GM18861 (cell line): Measurements from ENCODE around the gene CACNA2D1.

ENCODE experiments used
- ATAC-seq: cut with Tn5 transposase; IDR thresholded peaks from one replicate; pipeline ENCODE4 v1.9.1; 2021; ENCODE audit not compliant: unreplicated experiment

The CACNA2D1 gene

GRCh38 chr7:82126576-82126975 is 317.0 kb downstream of the CACNA2D1 start:
- ATAC-seq = no peak

DNA sequence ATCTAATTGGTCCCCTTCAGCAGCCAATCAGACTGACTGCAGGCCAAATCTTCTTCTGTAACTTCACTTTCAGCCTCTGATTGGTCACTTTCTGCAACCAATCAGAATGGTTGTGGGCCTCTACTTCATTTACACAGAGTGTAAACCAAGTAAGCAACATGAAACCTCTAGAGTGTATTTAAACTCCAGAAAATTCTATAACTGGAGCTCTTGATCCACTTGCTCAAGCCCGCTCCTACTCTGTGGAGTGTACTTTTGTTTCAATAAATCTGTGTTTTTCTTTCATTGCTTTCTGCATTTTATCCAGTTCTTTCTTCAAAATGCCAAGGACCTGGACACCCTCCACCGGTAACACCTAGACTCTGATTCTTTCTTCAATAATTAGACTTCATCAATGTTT is 319.1 kb downstream of the CACNA2D1 start:
- ATAC-seq = no peak

GRCh38 chr7:82122275-82122674 is 321.3 kb downstream of the CACNA2D1 start:
- no peak for ATAC-seq

DNA sequence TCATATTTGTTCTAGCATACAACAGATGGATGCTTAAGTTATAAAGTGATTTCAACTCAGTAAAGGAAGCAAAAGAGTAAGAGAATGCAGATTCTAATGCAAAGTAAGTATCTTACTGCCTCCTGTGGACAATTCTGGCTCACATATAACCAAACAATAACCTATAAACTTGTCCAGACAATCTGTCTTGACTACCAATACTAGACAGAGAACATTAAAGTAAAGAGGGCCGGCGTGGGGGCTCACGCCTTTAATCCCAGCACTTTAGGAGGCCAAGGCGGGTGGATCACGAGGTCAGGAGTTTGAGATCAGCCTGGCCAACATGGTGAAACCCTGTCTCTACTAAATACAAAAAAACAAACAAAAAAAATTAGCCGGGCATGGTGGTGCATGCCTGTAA is 329.3 kb downstream of the CACNA2D1 start:
- ATAC-seq = no peak

DNA sequence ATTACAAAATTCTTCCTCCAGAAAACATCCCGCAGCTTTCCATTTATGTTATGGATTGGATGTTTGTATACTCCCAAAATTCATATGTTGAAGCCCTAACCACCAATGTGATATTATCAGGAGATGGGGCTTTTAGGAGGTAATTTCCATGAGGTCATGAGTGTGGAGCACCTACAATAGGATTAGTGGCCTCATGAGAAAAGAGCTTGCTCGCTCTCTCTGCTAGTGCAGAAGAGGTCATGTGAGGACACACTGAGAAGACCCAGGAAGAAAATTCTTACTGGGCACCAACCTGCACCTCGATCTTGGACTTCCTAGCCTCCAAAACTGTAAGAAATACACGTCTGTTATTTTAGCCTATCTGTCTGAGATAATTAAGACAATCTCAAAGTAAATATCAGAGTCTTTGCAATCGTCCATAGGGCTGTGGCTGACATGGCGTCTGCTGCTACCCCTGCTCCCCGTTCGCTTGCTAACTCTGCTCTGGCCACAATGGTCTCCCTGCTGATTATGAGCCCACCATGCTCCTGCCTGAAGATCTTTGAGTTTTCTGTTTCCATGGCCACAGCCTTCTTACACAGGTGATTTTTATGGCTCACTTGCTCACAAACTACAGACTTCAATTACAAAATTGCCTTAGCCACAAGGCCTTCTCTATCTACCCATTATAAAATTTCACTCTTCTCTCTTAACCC is 333.3 kb downstream of the CACNA2D1 start:
- no peak for ATAC-seq

DNA sequence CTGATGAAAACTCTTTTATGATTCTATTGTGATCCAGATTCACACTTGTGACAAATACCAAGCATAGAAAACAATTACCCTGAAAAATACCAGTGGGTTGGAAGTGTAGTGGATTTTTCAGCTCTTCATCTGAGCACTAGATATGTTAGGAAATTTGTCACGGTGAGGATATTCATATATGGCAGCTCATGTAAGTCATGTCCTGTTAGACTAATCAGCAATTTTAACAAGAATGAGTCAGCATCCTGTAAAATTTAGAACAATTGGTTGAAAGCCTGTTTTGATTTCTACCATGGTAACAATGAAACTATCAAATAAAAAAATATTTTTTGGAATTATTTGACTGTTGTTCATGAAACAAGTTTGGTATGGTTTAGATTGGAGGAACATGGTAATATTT is 334.3 kb downstream of the CACNA2D1 start:
- ATAC-seq = no peak

- ATAC-seq = no peak
Observed at GRCh38 chr7:82106201-82106600, 337.4 kb downstream of the CACNA2D1 start.

DNA sequence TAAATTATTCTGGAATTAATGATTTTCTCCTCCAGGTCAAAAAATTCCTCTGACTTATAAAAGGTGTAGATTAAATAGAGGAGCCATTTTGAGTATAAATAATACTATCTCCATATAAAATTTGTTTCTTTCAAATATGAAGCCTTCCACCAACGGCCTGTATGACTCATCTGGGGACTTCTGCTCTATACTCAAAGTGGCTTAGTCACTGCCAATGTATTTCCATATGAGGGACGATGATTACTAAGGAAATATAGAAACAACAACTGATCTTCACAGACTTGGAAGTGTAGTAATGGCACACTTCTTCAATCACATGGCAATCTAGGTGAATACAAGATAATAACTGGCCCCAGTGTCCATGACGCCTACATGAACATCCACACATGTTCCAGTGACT is 338.1 kb downstream of the CACNA2D1 start:
- no peak for ATAC-seq

DNA sequence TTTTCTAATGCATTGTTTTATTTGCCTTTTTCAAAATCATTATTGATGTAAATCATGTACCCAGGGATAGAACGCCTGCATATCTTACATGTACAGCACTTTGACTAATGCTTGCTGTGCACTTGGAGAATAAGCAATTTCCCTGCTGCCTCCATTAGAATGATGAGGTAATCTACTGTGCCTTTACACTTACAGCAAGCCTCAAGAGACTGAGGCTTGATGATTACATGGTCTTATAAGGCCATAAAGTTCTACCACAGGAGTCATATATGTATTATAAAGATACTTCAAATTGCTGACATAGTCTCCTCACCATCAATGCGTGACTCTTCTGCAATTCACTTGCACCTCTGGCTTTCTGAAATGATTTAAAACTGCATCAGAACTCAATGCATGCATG is 345.2 kb downstream of the CACNA2D1 start:
- ATAC-seq = no peak

DNA sequence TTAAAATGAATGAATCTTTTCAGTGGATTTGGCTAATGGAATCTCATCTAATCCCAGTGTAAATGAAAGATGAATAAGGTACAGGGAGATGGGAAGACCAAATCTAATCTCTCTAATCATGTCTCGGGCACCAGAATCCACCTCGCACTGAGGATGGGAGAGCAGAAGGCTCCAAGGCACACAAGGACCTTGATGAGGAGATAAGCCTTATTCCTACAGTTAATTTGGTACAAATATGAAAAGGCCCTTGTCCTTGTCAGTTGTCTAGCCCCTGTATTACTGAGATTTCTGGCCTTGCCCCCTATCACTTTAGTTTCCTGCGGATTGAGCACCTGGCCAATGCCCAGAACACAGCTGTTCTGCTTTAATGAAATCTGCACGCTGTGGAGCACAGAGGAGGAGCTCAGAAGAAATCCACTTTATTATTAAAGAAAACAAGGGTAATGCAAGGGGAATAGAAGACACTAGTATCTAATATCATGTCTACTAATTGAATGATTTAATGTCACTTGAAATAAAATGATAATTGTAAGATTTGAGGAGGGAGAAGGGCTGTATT is 352.4 kb downstream of the CACNA2D1 start:
- ATAC-seq = no peak

GRCh38 chr7:82087099-82087498 is 356.5 kb downstream of the CACNA2D1 start:
- no peak for ATAC-seq

DNA sequence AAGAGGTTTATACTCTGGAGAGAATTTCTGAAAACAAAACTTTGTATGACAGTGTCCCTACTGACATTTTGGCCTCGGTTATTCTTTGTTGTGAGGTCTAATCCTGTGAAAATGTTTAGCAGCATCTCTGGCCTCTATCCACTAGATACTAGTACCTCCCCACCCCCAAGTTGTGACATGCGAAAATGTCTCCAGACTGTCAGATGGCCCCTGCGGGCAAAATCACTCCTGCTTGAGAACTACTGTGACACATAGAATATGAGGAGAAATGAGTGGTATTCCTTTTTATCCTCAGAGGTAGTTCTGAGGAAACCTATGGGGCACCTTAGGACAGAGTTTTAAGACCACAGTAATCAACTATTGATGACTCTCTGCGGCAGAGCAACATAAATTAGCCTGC is 358.5 kb downstream of the CACNA2D1 start:
- ATAC-seq = no peak

DNA sequence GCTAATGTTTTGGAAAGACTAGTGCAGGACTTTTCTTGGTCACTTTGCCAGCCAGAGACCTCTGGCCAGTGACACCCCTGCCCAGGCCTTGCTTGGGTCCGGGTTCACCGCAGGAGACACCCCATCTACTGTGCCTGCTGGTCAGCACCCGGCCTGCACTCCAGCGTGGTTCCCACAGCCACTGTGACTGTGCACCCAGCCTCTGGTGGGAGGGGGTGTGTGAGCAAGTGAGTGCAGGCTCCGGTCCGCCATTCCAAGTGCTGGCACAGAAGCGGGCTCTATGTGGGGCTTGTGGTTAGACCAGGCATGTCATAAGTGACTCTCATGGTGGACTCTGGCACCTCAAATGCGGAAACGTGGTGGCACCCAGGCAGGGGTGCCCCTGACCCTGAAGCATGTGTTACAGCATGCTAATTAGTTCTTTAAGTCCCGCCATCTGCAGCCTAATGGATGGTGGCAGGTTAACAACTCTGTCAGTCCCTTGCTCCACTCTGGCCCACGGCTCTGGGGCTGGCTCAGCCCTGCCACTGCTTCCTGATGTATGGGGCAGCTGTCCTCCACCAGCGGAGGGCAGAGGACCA is 361.8 kb downstream of the CACNA2D1 start:
- ATAC-seq = no peak

DNA sequence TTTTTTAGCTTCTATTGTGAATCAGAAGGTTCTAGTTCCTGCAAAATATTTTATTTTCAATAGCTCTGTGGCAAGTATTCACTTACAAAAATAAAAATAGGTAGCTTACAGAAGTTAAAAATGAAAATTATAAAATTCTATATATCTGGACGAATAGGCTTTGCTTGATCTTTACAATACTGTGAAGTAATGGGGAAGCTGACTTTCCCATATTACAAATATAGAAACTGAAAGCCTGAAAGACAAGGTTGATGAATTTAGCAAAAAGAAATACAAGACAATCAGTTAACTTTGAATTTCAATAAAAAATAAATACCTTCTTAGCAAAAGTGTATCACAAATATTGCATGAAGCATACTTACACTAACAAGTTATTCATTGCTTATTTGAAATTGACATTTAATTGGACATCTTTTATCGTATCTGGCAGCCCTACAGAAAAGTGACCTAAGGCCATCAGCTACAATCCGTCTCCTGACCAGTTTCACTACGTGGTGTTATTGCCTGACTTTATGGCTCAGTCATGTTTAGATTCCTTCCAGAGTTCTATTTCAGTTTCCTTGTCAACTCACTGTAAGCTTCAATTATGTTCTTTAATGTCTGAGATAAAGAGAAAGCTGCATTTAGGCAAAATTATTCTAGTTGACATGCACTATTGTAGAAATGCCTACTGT is 363.2 kb downstream of the CACNA2D1 start:
- ATAC-seq = no peak

GRCh38 chr7:82079527-82079926 is 364.1 kb downstream of the CACNA2D1 start:
- no peak for ATAC-seq

DNA sequence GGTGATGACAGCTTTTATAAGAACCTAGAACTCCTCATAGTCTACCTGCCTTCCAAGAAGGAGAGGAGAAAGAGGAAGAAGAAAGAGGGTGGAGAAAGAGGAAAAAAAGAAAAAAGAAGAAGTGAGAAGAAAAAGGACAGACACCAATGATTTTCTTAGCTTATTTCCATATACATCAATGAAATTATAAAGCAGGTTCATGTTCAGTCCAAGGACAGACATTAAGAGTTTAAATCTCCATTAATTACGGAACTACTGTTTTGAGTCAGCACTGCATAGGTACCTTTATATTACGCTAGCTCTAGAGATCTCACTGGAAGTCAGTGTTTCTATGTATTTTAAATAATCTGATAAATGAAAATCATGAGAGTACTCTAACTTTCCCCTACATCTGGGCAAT is 364.8 kb downstream of the CACNA2D1 start:
- no peak for ATAC-seq

- no peak for ATAC-seq
Observed at GRCh38 chr7:82071468-82071867, 372.1 kb downstream of the CACNA2D1 start.

DNA sequence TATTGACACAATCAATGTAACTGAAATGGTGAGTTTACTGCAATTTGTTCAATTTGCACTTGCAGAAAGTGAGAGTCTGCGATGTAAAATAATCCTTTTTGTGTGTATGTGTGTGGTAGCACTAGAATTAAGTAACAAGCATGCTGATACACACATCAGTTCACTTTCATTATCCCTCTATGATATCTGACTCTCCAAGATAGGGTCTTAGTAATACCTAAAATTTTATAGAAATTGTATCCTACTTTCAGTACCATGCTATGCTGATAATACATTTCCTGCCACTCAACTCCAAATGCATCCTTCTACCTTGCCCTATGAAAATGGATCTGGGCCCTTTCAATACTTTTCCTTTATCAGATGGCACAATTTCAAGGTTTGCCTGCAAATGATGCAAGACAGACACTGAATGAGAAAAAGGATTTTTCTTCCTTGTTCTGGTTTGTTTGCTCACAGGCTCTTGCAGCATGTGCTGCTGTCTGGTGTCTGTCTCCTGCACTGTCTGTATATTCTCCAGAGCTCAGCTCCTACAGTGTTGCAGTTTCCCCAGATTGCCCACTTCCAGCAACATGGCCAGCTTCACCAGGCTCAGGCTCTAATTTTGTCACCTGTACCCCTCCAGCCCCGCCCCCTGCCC is 375.8 kb downstream of the CACNA2D1 start:
- no peak for ATAC-seq

GRCh38 chr7:82057476-82057875 is 386.1 kb downstream of the CACNA2D1 start:
- ATAC-seq = no peak

DNA sequence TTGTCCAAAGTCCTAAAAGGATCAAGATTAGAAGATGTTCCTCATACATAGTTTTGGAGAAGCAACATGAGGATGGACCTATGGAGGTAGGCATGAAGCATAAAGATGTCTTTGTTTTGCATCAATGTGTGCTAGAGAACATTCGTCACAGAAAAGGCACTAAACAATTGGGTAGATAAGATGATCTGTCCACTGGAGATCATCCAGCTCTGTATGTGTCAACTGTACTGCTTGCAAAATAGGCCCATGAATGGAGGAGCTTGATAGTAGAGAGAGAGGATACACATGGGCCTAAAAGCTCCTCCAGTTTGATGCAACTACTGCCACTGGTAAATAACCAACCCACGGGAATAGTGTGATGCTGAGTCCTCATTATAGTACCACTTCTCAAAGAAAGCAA is 387.3 kb downstream of the CACNA2D1 start:
- ATAC-seq = no peak

DNA sequence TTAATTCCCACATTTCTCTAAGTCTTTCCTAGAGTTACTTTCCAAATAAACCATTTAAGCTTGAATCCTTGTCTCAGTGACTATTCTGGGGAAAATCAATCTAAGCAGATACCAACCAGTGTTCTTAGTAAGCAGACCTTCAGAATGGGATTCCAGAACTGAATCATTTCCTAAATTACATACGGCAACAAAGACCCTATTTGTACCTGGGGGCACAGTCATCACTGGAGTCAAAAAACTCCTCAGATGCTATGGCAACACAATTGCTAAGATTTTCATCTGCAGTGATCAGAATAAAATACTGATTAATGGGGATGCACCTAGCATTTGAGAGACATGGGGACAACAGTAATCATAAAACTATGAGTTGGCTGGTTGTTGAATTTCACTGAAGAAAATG is 389.0 kb downstream of the CACNA2D1 start:
- ATAC-seq = no peak
